GM21526 (cell line): ENCODE measurements around the gene SHKBP1.
"Not testable (repeated sequence)": the region's sequence is repeated elsewhere in the genome, so short reads cannot be mapped to it uniquely, and the experiment has no call there.

Experiments used
- ATAC-seq: cut with Tn5 transposase; IDR thresholded peaks from one replicate; pipeline ENCODE4 v1.9.1; 2021; ENCODE audit warnings: moderate library complexity; ENCODE audit not compliant: unreplicated experiment, low FRiP score

SHKBP1 gene

GRCh38 chr19:40611900-40612698 is 35.4 kb downstream of the SHKBP1 start:
- no peak for ATAC-seq

DNA sequence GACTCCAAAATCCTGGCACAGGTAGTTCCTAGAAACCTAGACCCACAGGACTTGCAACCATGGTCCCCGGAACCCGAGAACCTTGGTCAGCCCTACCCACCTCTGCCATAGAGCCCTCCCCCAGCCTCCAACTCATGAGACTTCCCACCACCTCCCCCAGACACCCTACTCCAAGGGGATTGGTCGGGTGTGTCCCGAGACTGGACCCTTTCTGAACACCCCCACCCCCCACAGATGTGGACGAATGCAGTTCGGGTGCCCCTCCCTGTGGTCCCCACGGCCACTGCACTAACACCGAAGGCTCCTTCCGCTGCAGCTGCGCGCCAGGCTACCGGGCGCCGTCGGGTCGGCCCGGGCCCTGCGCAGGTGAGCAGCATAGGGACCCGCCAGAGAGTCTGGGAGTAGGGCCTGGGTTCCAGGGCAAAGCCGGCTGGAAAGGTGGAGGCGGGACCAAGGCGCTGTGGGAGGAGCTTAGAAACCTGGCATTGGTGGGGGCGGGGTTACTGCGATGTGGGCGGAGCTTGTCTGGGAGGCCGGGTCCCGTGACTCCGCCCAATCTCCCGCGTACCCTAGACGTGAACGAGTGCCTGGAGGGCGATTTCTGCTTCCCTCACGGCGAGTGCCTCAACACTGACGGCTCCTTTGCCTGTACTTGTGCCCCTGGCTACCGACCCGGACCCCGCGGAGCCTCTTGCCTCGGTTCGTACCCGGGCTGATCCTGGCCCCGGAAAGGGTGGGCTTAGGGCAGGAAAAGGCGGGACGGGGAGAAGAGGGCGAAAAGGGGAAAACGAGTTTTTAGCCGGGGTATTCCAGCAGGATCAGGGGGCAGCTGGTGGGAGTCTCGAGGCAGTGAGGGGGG is 36.4 kb downstream of the SHKBP1 start:
- ATAC-seq: no peak

GRCh38 chr19:40613690-40614621 is 37.3 kb downstream of the SHKBP1 start:
- ATAC-seq: no peak

DNA sequence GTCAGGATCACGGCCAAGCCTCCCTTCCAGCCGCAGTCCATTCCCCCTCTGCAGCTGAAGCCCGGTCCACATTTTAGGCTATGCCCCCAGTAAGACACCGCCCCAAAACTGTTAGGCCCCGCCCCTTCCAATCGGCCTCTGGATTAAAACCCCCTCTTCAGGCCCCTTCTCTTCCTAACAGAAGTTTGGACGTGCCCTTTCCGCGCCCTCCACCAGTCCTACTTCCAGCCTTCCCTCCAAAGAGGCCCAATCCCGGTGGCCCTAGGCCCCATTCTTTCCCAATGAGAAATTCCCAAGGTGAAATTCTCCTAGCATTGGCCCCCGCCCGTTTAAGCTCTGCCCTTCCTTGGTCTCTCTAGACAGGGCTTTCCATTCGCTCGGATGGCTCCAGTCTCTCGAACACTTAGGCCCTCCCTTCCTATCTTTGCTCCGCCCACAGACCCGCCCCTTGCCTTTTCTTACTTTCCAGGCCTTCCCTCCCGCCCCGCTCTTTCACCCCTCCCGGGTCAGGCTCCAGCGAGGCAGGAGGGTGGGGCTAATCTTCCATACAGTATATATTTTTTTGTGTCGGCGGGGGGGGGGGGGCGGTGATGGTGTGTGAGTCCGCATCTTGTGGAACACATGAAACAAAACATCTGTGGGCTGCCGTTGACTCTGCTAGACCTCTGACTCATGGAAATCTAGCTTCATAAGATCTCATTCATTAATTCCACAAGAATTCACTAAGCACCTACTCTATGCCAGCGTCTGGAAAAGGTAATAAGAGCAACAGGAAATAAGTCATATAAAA is 38.1 kb downstream of the SHKBP1 start:
- no peak for ATAC-seq

DNA sequence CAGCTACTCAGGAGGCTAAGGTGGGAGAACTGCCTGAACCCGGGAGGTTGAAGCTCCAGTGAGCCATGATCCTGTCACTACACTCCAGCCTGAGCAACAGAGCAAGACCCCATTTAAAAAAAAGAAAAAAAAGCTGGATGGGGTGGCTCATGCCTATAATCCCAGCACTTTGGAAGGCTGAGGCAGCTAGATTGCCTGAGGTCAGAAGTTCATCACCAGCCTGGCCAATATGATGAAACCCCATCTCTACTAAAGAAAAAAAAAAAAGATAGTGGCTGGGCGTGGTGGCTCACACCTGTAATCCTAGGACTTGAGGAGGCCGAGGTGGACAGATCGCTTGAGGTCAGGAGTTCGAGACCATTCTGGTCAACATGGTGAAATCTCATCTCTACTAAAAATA is 39.5 kb downstream of the SHKBP1 start:
- no peak for ATAC-seq

DNA sequence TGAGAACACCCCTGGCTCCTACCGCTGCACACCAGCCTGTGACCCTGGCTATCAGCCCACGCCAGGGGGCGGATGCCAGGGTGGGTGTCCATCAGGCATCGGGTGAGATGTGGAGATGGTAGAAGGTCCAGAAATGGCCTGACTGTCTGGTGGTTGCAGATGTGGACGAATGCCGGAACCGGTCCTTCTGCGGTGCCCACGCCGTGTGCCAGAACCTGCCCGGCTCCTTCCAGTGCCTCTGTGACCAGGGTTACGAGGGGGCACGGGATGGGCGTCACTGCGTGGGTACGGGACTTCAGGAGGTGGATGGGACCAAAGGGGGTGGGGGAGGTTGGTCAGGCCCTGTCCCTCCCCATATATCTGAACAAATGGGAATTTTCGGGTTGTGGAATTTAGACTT is 40.3 kb downstream of the SHKBP1 start:
- ATAC-seq: no peak

DNA sequence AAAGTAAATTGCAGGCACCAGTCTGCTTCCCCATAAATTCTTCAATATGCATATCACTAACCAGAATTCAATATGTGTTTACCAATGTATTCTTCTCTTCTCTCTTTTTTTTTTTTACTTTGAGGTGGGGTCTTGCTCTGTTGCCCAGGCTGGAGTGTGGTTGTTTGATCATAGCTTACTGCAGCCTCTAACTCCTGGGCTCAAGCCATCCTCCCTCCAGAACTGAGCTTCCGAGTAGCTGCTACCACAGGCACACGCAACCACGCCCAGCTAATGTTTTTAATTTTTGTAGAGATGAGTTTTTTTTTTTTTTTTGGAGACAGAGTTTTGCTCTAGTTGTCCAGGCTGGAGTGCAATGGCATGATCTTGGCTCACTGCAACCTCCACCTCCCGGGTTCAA is 41.3 kb downstream of the SHKBP1 start:
- no peak for ATAC-seq

DNA sequence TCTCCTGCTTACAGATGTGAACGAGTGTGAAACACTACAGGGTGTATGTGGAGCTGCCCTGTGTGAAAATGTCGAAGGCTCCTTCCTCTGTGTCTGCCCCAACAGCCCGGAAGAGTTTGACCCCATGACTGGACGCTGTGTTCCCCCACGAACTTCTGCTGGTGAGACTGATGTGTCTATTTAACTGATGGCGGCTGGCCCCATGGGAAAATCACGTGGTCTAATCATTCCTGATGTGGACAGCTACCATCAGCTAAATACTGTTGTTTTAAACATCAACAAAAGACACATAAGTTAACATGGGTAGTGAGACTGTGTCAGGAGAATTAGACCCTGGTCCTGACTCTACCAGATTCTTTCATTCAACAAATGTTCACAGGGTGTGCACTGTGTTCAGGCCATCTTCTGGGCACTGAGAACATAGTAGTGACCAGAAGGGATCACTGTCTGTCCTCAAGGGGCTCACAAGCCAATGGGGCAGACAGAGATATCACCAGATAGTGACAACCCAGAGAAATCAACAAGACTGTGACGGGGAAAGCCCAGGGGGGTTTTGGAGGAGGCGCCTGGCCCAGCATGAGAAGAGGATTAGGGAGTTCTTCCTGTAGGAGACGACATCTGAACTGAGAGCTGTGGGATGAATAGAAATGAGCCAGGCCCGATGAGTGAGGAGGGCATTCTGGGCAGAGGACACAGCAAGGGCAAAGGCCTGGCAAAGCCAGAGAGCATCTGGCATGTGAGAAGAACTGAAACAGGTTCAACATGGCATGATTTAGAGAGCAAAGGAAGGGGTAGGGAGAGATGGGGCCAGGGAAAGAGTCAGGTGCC is 42.9 kb downstream of the SHKBP1 start:
- no peak for ATAC-seq

GRCh38 chr19:40620161-40620485 is 43.5 kb downstream of the SHKBP1 start:
- no peak for ATAC-seq

- no peak for ATAC-seq
Observed at GRCh38 chr19:40621283-40621682, 44.6 kb downstream of the SHKBP1 start.

DNA sequence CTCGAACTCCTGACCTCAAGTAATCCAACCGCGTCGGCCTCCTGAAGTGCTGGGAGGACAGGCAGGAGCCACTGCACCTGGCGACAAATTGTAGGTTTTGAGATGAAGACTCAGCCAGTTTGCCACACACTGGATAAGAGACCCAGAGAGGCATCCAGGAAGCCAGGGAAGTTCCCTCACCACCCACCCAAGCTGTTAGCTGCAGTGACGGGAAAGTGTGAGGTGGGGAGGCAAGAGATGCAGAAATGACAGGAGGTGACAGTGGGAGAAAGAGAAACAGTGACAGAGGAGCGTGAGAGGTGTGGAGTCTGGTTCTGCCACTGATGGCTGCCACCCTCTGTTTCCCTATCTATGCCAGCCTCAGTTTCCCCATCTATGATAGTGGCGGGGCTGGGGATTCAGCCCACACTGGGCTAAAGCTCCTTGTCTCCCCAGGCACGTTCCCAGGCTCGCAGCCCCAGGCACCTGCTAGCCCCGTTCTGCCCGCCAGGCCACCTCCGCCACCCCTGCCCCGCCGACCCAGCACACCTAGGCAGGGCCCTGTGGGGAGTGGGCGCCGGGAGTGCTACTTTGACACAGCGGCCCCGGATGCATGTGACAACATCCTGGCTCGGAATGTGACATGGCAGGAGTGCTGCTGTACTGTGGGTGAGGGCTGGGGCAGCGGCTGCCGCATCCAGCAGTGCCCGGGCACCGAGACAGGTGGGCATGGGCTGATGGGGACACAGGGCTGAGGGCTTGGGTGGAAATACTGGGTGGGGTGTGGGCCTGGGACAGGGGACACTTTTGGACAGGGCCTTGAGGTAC is 45.5 kb downstream of the SHKBP1 start:
- ATAC-seq: no peak

GRCh38 chr19:40622773-40623075 is 46.1 kb downstream of the SHKBP1 start:
- no peak for ATAC-seq

GRCh38 chr19:40623403-40624251 is 47.0 kb downstream of the SHKBP1 start:
- ATAC-seq: no peak

DNA sequence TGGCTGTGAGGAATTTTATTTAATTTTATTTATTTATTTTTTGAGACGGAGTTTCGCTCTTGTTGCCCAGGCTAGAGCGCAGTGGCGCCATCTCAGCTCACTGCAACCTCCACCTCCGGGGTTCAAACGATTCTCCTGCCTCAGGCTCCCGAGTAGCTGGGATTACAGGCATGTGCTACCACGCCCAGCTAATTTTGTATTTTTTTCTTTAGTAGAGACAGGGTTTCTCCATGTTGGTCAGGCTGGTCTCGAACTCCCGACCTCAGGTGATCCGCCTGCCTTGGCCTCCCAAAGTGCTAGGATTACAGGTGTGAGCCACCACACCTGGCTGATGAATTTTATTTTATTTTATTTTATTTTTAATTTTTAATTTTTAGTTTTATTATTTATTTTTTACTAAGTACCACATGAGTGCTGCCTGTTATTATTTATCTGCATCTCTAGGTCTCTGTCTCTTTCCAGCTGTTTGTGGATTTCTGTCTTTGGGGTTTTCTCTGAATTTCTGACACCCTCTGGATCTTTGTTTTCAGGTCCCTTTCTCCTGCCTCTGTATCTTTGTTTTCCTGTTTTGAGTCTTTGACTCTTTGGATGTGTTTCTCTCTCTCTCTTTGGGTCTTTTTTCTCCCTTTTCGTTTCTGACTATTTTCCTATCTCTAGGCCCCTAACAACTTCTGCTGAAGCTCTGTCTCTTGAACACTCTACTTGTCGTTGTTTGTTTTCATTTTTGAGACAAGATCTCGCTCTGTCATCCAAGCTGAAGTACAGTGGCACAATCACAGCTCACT is 47.9 kb downstream of the SHKBP1 start:
- not testable (repeated sequence) for ATAC-seq

DNA sequence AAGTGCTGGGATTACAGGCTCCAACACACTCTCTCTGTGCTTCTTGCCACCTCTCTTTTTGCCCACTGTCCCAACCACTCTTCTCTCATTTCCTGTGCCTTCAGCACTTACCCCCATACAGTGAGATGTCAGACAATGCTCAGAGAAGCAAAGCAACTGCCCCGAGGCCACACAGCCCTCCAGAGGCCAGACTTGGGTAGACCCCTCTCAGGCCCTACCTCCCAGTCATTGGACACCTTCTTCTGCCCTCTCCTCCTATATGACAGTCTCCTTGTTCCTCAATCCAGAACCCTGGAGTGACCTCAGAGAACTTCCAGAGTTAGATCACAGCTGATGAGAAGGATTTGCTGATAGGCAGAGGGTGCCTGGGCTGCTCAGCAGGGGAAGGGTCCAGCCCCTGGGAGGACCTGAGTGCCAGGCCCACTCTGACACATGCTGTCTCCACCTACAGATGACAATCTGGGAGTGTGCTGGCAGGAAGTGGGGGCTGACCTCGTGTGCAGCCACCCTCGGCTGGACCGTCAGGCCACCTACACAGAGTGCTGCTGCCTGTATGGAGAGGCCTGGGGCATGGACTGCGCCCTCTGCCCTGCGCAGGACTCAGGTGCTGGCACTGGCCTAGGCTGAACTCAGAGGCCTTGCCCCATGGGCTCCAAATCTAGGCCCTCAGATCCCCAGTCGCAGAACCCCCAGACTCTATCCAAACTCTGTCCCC is 48.9 kb downstream of the SHKBP1 start:
- ATAC-seq: no peak

GRCh38 chr19:40626918-40627317 is 50.2 kb downstream of the SHKBP1 start:
- no peak for ATAC-seq
